Pancreas (tissue), 10 donors: ENCODE measurements around the gene SMURF1. TPM values are rescaled to one million over a fixed set of nuclear protein-coding genes. Genes with fewer than 3 reads are reported as not detected.

Experiments
- ATAC-seq, 4 donors: fragments of 200-7000 bp; cut with Tn5 transposase; one replicate each; pipeline versions ENCODE4 v1.8.0 to v1.9.1; 2020; ENCODE audit warnings: mild to moderate bottlenecking in 4 of 4, moderate library complexity in 4 of 4
- DNase-seq, 6 donors: peaks; one replicate each; pipeline ENCODE4 v3.0.0-alpha.2; 2020
- FAIRE-seq: peaks from 2 replicates; lab custom pipeline; 2012; peaks lifted over from hg19 to GRCh38; lab: Jason Lieb, UNC
- H3K27ac ChIP-seq, 4 donors: fragments of 200-600 bp; sonication (generic); 1 replicate in 3 of 4; 2 replicates in 1 of 4; pipeline versions ENCODE4 v1.5.0 to v1.8.0; 2020
- H3K27me3 ChIP-seq, 4 donors: fragments of 200-600 bp; one replicate each; pipeline ENCODE4 v1.8.0; 2021
- H3K36me3 ChIP-seq, 3 donors: fragments of 200-600 bp; sonication (generic) in 1 of 3; one replicate each; pipeline versions ENCODE4 v1.5.0 to v1.8.0; 2020 to 2021
- H3K4me1 ChIP-seq, 3 donors: fragments of 200-600 bp; one replicate each; pipeline ENCODE4 v1.8.0; 2021
- H3K4me3 ChIP-seq, 4 donors: fragments of 200-600 bp; sonication (generic) in 2 of 4; one replicate each; pipeline versions ENCODE4 v1.5.0 to v1.8.0; 2020 to 2021
- H3K9me3 ChIP-seq, 4 donors: fragments of 200-600 bp; one replicate each; pipeline ENCODE4 v1.8.0; 2021
- WGBS, 2 donors: extraction: QIAGEN DNeasy Blood & Tissue Kit; methylation state at CpG; one replicate each; pipeline ENCODE4 v1.1.7; 2013; 5-methylcytosine and 5-hydroxymethylcytosine counted together
- intact Hi-C, 3 donors: fragments of 100-400 bp; cut with DNase I; formaldehyde crosslinking; loops; one replicate each; pipeline versions ENCODE4 v1.11.1 to v1.14.2; 2022
- polyA plus RNA-seq, 2 donors: library from polyadenylated mRNA; stranded (reverse); fragments of 200-250 nt; gene quantifications; one replicate each; pipeline ENCODE4 v1.2.3, GENCODE V29; 2013
- total RNA-seq, 6 donors: library from RNA; stranded (reverse); fragmentation: NEBNext Ultra II Directional in 4 of 6; extraction: Animal tissue kit (Norgen Biotek cat#: 25700) in 4 of 6; gene quantifications; one replicate each; pipeline versions ENCODE4 v1.2.1 to v1.2.4, GENCODE V29; 2021 to 2023
- TF ChIP-seq, protein P1 (sequence below), 4 donors: fragments of 200-600 bp; sonication (generic) in 3 of 4; IDR thresholded peaks; one replicate each; pipeline versions ENCODE4 v1.5.0 to v1.8.0; 2021; ENCODE audit warnings: antibody characterized with exemption in 4 of 4
- donor health status: healthy with polysubstance abuse.
- donor health status: DM: no; HTN: no; CAD: no; lungs with moderate emphysema.
- donor health status: DM: no; HTN: no; CAD: no.
- donor health status: control.
- donor health status: control.
- donor health status: Bipolar disorder and iron deficiency.
- donor health status: DM: yes; HTN: yes; CAD: no.
- donor health status: DM: no; HTN: no; CAD: no.
- donor health status: DM: no; HTN: no; CAD: no.
- donor health status: DM: yes; HTN: yes; CAD: no.

Gene SMURF1
- total and polyA plus RNA-seq, 8 donors: 7.6 to 22.7 (median 14.1) TPM

DNA sequence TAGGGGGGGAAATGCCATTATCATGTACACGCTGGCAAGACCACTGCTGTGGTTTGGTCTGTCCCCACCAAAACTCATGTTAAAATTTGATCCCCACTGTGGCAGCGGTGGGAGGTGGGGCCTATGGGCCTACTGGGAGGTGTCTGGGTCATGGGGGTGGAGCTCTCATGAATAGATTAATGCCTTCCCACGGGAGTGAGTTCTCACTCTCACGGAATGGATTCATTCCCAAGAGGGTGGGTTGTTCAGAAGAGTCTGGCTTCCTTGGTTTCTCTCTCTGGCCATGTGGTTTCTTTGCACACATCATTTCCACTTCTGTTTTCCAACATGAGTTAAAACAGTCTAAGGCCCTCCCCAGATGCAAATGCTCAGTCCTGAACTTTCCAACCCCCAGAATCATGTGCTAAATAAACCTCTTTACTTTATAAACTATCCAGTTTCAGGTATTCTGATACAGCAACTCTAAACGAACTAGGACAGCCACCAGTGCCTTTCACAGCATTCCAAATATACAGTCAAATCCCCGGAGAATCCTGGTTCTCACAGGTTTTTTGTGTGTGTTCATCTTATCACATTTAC is 44.3 kb downstream of the SMURF1 start:
- DNase-seq: no peak
- Histone ChIP-seq H3K9me3 (no peaks in the 10 kb centered on the region), H3K4me1 (peaks cover 43 to 58% (median 44%) of the 10 kb centered on the region in 3 donors), H3K4me3 (no peak overlapping the region), H3K36me3 (no peaks in the 10 kb centered on the region), H3K27me3 (no peaks in the 10 kb centered on the region), H3K27ac (peak overlapping the region in 2 of 4 donors; percentile 62 to 66)
- 40 to 53% methylated on average over 6 of the region's 6 CpGs for whole genome bisulfite sequencing, 2 donors
- TF ChIP-seq, protein P1, sequence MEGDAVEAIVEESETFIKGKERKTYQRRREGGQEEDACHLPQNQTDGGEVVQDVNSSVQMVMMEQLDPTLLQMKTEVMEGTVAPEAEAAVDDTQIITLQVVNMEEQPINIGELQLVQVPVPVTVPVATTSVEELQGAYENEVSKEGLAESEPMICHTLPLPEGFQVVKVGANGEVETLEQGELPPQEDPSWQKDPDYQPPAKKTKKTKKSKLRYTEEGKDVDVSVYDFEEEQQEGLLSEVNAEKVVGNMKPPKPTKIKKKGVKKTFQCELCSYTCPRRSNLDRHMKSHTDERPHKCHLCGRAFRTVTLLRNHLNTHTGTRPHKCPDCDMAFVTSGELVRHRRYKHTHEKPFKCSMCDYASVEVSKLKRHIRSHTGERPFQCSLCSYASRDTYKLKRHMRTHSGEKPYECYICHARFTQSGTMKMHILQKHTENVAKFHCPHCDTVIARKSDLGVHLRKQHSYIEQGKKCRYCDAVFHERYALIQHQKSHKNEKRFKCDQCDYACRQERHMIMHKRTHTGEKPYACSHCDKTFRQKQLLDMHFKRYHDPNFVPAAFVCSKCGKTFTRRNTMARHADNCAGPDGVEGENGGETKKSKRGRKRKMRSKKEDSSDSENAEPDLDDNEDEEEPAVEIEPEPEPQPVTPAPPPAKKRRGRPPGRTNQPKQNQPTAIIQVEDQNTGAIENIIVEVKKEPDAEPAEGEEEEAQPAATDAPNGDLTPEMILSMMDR (IDR thresholded peaks at IDR 0.05): no peak
- no peak for ATAC-seq
- FAIRE-seq: no peak
- intact Hi-C loops: no loop called here

DNA sequence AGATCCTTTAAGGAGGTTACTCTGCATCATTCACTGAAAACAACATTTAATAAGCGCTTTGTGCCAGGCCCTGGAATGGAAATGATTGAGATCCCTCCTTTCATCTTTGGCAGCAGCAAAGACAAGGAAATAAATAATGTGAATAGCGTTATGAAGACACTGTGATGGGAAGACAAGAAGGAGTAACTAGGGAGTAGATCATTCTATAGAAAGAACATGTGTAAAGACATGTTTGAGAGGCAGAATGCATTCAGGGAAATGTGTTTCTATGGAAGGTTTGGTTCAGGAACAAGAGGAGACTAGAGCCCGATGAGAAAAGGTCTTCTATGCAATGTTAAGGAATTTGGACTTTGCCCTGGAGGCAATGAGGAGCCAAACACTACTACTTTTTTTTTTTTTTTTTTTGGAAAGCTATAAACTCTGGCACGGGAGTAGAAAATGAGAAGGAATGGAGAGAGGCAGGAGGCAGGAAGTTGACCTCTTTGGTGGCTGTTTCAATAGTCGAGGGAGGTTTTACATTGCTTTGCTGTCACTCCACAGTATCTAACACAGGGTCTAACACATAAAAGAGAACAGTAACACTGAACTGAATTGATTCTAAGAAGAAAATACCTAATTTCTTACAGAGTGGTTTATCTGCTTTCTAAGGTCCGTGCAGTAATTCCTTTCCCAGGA is 44.9 kb downstream of the SMURF1 start:
- intact Hi-C loops: no loop called here
- ATAC-seq (peak; percentile 49 to 80 (median 73)), FAIRE-seq (no peak), DNase-seq (peak in 1 of 6 donors; percentile 30)
- H3K4me1 ChIP-seq: peaks cover 47 to 65% (median 47%) of the 10 kb centered on the region in 3 donors
- peak overlapping the region in 3 of 4 donors; percentile 37 to 66 (median 62) for H3K27ac ChIP-seq
- H3K4me3 ChIP-seq: no peak overlapping the region
- TF ChIP-seq, protein P1 (IDR thresholded peaks at IDR 0.05): no peak
- 15 to 20% methylated on average over 6 of the region's 6 CpGs for WGBS, 2 donors
- H3K9me3 ChIP-seq: no peaks in the 10 kb centered on the region
- H3K27me3 ChIP-seq: peaks cover 0 to 1% (median 0%) of the 10 kb centered on the region in 4 donors
- H3K36me3 ChIP-seq: no peaks in the 10 kb centered on the region

DNA sequence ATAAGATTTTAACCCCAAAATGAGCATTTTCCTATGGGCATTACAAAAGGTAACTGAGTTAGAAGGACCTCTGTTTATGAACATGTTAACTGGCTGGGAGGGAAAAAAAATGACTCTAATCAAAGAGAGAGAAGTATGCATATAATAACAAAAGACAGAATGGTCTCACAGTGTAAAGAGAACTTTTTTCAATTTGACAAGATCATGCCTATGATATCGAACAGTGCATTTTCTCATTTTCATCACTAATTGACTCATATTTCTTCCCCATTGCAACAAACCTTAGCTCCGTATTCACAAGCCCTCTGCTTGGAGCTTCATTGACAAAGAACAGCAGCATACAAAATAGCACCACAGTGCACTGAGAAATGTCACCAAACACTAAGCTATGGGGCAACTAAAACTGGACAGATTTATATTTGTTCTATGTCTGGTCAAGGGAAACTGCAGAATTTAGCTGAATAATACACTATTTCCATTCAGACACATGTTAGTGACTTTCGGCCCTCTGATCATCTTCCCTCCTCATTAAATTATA is 45.6 kb downstream of the SMURF1 start:
- H3K4me3 ChIP-seq: no peak overlapping the region
- peaks cover 47 to 69% (median 50%) of the 10 kb centered on the region in 3 donors for H3K4me1 ChIP-seq
- H3K36me3 ChIP-seq: no peaks in the 10 kb centered on the region
- WGBS, 2 donors: 38 to 40% methylated on average over 3 of the region's 3 CpGs
- H3K27me3 ChIP-seq: peaks cover 0 to 2% (median 0%) of the 10 kb centered on the region in 4 donors
- intact Hi-C loops: no loop called here
- FAIRE-seq: no peak
- TF ChIP-seq, protein P1 (IDR thresholded peaks at IDR 0.05): no peak
- peak in 1 of 4 donors; percentile 6 for ATAC-seq
- no peaks in the 10 kb centered on the region for H3K9me3 ChIP-seq
- no peak for DNase-seq
- H3K27ac ChIP-seq: peak overlapping the region in 3 of 4 donors; percentile 37 to 66 (median 44)

DNA sequence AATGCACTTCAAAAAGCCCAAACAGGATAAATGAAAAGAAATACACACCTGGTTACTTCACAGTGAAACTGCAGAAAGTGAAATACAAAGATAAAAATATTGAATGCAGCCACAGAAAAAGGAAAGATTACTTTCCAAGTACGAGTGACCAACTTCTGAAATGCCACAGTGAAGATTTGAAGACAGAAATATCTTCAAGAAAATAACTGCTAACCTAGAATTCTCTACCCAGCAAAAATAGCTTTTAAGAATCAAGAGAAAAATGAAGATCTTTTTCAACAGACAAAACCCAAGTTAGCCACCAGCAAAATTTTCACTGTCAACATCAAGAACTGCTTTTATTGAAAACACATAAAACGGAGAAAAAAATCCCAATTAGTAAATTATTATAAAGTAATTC is 46.2 kb downstream of the SMURF1 start:
- H3K36me3 ChIP-seq: no peaks in the 10 kb centered on the region
- intact Hi-C loops: no loop called here
- peaks cover 0 to 2% (median 0%) of the 10 kb centered on the region in 4 donors for H3K27me3 ChIP-seq
- DNase-seq: no peak
- ATAC-seq: no peak
- H3K27ac ChIP-seq: peak overlapping the region; percentile 23 to 66 (median 36)
- peaks cover 47 to 69% (median 53%) of the 10 kb centered on the region in 3 donors for H3K4me1 ChIP-seq
- no peaks in the 10 kb centered on the region for H3K9me3 ChIP-seq
- TF ChIP-seq, protein P1 (IDR thresholded peaks at IDR 0.05): no peak
- H3K4me3 ChIP-seq: no peak overlapping the region
- WGBS, 2 donors: 67% methylated on average over 2 of the region's 2 CpGs
- no peak for FAIRE-seq
